WTC11 (cell line): Measurements from ENCODE around the gene OLFM4. TPM values are rescaled to one million over a fixed set of nuclear protein-coding genes. Genes with fewer than 3 reads are reported as not detected.
A peak's percentile ranks its signal among the peaks of the same experiment; 100 is the strongest.

Source experiments
- ATAC-seq: fragments of 200-7000 bp; cut with Tn5 transposase; 2 replicates; pipeline ENCODE4 v1.10.0; 2021; ENCODE audit warnings: mild to moderate bottlenecking, moderate library complexity
- Bru-seq: library from RNA; stranded (reverse); fragments of 400-500 nt; gene quantifications from one replicate; lab custom pipeline; 2021; lab: Mats Ljungman, UMichigan
- CTCF ChIA-PET: fragments of 300-600 bp; sonication (Branson Sonifier 250); formaldehyde crosslinking; loops from one replicate; lab custom pipeline; 2021; ENCODE audit warnings: antibody characterized with exemption; lab: Charles Lee
- POLR2A ChIA-PET: fragments of 350-600 bp; sonication (Branson Sonifier 250); formaldehyde crosslinking; loops from one replicate; lab custom pipeline; 2021; ENCODE audit warnings: antibody characterized with exemption; lab: Charles Lee
- DNase-seq: peaks from one replicate; pipeline ENCODE4 v3.0.0; 2021; ENCODE audit warnings: low spot score
- H3K27ac Mint-ChIP-seq: 2 replicates; pipeline ENCODE4 v1.8.0; 2021; ENCODE audit warnings: mixed read lengths
- H3K27me3 Mint-ChIP-seq: 2 replicates; pipeline ENCODE4 v1.8.0; 2021; ENCODE audit warnings: low read depth, mild to moderate bottlenecking, moderate library complexity, mixed read lengths
- H3K36me3 Mint-ChIP-seq: 2 replicates; pipeline ENCODE4 v1.8.0; 2021; ENCODE audit warnings: mixed read lengths
- H3K4me1 Mint-ChIP-seq: 2 replicates; pipeline ENCODE4 v1.8.0; 2022; ENCODE audit warnings: mixed read lengths
- H3K4me3 Mint-ChIP-seq: 2 replicates; pipeline ENCODE4 v1.8.0; 2021; ENCODE audit warnings: mild to moderate bottlenecking, moderate library complexity, mixed read lengths
- H3K9me3 Mint-ChIP-seq: 2 replicates; pipeline ENCODE4 v1.8.0; 2021; ENCODE audit warnings: mixed read lengths
- AR ChIP-seq: fragments of 250-450 bp; sonication (Bioruptor Pico); IDR thresholded peaks from 2 replicates; pipeline ENCODE4 v1.9.0; 2021; ENCODE audit warnings: mild to moderate bottlenecking
- CBFB ChIP-seq: sonication (generic); formaldehyde crosslinking; IDR thresholded peaks from 2 replicates; pipeline ENCODE4 v1.8.1; 2022; ENCODE audit warnings: mild to moderate bottlenecking, low read depth, missing genetic modification reagents
- E2F4 ChIP-seq: sonication (generic); formaldehyde crosslinking; IDR thresholded peaks from 2 replicates; pipeline ENCODE4 v1.8.1; 2022; ENCODE audit warnings: low read depth, mild to moderate bottlenecking, moderate library complexity, missing genetic modification reagents, borderline replicate concordance
- FOXP1 ChIP-seq: sonication (generic); formaldehyde crosslinking; IDR thresholded peaks from 2 replicates; pipeline ENCODE4 v1.8.0; 2022; ENCODE audit warnings: missing genetic modification reagents, mild to moderate bottlenecking, moderate library complexity, borderline replicate concordance
- FOXP4 ChIP-seq: sonication (generic); formaldehyde crosslinking; IDR thresholded peaks from 2 replicates; pipeline ENCODE4 v1.8.0; 2022; ENCODE audit warnings: mild to moderate bottlenecking, missing genetic modification reagents
- IRF2 ChIP-seq: sonication (generic); formaldehyde crosslinking; IDR thresholded peaks from 2 replicates; pipeline ENCODE4 v1.8.0; 2022; ENCODE audit warnings: low read depth, missing genetic modification reagents, borderline replicate concordance
- MYBL2 ChIP-seq: sonication (generic); formaldehyde crosslinking; IDR thresholded peaks from 2 replicates; pipeline ENCODE4 v1.8.1; 2023; ENCODE audit warnings: mild to moderate bottlenecking, moderate library complexity, missing genetic modification reagents
- NR3C1 ChIP-seq: sonication (generic); formaldehyde crosslinking; conservative IDR thresholded peaks from 2 replicates; pipeline ENCODE4 v1.8.1; 2023; ENCODE audit warnings: low read depth, mild to moderate bottlenecking, missing genetic modification reagents
- OVOL2 ChIP-seq: fragments of 250-450 bp; sonication (Bioruptor Pico); IDR thresholded peaks from 2 replicates; pipeline ENCODE4 v1.9.0; 2021; ENCODE audit warnings: mild to moderate bottlenecking, borderline replicate concordance
- PRDM15 ChIP-seq: sonication (generic); formaldehyde crosslinking; IDR thresholded peaks from 2 replicates; pipeline ENCODE4 v1.8.0; 2022; ENCODE audit warnings: missing genetic modification reagents
- RELA ChIP-seq: sonication (generic); formaldehyde crosslinking; IDR thresholded peaks from 2 replicates; pipeline ENCODE4 v1.8.1; 2022; ENCODE audit warnings: missing genetic modification reagents, mild to moderate bottlenecking, borderline replicate concordance
- SMAD4 ChIP-seq: sonication (generic); formaldehyde crosslinking; IDR thresholded peaks from 2 replicates; pipeline ENCODE4 v1.8.0; 2022; ENCODE audit warnings: mild to moderate bottlenecking, missing genetic modification reagents
- ZNF121 ChIP-seq: sonication (generic); formaldehyde crosslinking; IDR thresholded peaks from 2 replicates; pipeline ENCODE4 v1.8.0; 2023; ENCODE audit warnings: missing genetic modification reagents
- ZNF138 ChIP-seq: sonication (generic); formaldehyde crosslinking; conservative IDR thresholded peaks from 2 replicates; pipeline ENCODE4 v1.8.1; 2022; ENCODE audit warnings: mild to moderate bottlenecking, moderate library complexity, missing genetic modification reagents
- ZNF232 ChIP-seq: sonication (generic); formaldehyde crosslinking; IDR thresholded peaks from 2 replicates; pipeline ENCODE4 v1.8.0; 2022; ENCODE audit warnings: mild to moderate bottlenecking, missing genetic modification reagents
- ZNF532 ChIP-seq: fragments of 250-450 bp; sonication (Bioruptor Pico); IDR thresholded peaks from 2 replicates; pipeline ENCODE4 v1.9.0; 2021; ENCODE audit warnings: mild to moderate bottlenecking, borderline replicate concordance
- long read RNA-seq, 3 experiments: library from RNA in 1 of 3; library from capped mRNA in 1 of 3; library from polyadenylated mRNA in 1 of 3; unstranded in 2 of 3; stranded (forward) in 1 of 3; transcript quantifications; one replicate each; pipeline ENCODE4 v2.0.0, GENCODE V29; 2021
- total RNA-seq: library from RNA; stranded (reverse); gene quantifications from 3 replicates; pipeline ENCODE4 v1.2.3, GENCODE V29; 2021

OLFM4 gene
- total RNA-seq (0.09 to 0.17 TPM (median 0.14 TPM) in 3 replicates), Bru-seq, nascent RNA (not detected)
- long read RNA-seq, experiment 1 = 0 reads
- long read RNA-seq, experiment 2 = 0 reads
- long read RNA-seq, experiment 3 = 0 reads

GRCh38 chr13:53028637-53029203 is at the start of gene OLFM4:
OLFM4 (plus strand) TSS chr13:53028813; CDS start chr13:53028837, 24 bp downstream.
- H3K27me3 Mint-ChIP-seq = no peaks in the 10 kb centered on the region; the same call in 1 of the 2 replicates
- H3K27ac Mint-ChIP-seq = no peak within 1 kb of the TSS
- ATAC-seq = peak; percentile 62
- no peak within 1 kb of the TSS for H3K4me3 Mint-ChIP-seq
- TF ChIP-seq FOXP1 (CRISPR knock-in tag) (no peak), PRDM15 (CRISPR knock-in tag) (peak; percentile 97)
- TF ChIP-seq, all 79 proteins: peak for 1
- CTCF ChIA-PET = interaction anchor here (0.8 to 1.2 kb wide), 4 partner anchors 60 to 181 kb away, joined by 3 to 9 read pairs (median 4); no protein-coding TSS in a partner anchor
- Mint-ChIP-seq H3K36me3 (no peaks in the 10 kb centered on the region), H3K9me3 (no peaks in the 10 kb centered on the region), H3K4me1 (peaks cover 17% of the 10 kb centered on the region; the same call in 1 of the 2 replicates)
- POLR2A ChIA-PET = no interaction called here
- DNase-seq = peak; percentile 17

GRCh38 chr13:52978989-52979388 is 49.6 kb upstream of the OLFM4 start:
- POLR2A ChIA-PET = no interaction called here
- TF ChIP-seq RELA (CRISPR knock-in tag) (no peak), FOXP4 (no peak)

GRCh38 chr13:52980695-52981094 is 47.9 kb upstream of the OLFM4 start:
- no peaks in the 10 kb centered on the region for H3K9me3 Mint-ChIP-seq
- ATAC-seq (no peak), DNase-seq (no peak)
- ChIA-PET CTCF (interaction anchor here (2.1 to 6.4 kb wide), 2 partner anchors 13 to 171 kb away, joined by 6 to 45 read pairs; no protein-coding TSS in a partner anchor), POLR2A (no interaction called here)
- no peak overlapping the region for H3K4me3 Mint-ChIP-seq
- no peaks in the 10 kb centered on the region for H3K36me3 Mint-ChIP-seq
- no peak overlapping the region for H3K27ac Mint-ChIP-seq
- H3K27me3 Mint-ChIP-seq = no peaks in the 10 kb centered on the region; the same call in 1 of the 2 replicates
- H3K4me1 Mint-ChIP-seq = peaks cover 13% of the 10 kb centered on the region
- TF ChIP-seq OVOL2 (no peak), E2F4 (no peak), MYBL2 (CRISPR knock-in tag) (no peak), SMAD4 (CRISPR knock-in tag) (no peak), CBFB (CRISPR knock-in tag) (no peak), ZNF532 (CRISPR knock-in tag) (no peak), ZNF121 (CRISPR knock-in tag) (no peak), IRF2 (CRISPR knock-in tag) (no peak), AR (CRISPR knock-in tag) (no peak), NR3C1 (no peak), ZNF138 (no peak), ZNF232 (CRISPR knock-in tag) (no peak)

More at GRCh38 chr13:52978989-52979388, 49.6 kb upstream of the OLFM4 start:
- no peaks in the 10 kb centered on the region for H3K36me3 Mint-ChIP-seq
- H3K27ac Mint-ChIP-seq = no peak overlapping the region
- no peaks in the 10 kb centered on the region; the same call in none of the 2 replicates for H3K27me3 Mint-ChIP-seq
- peak; percentile 52 for ATAC-seq
- peaks cover 13% of the 10 kb centered on the region for H3K4me1 Mint-ChIP-seq
- CTCF ChIA-PET = interaction anchor here (1.8 to 6.4 kb wide), 3 partner anchors 11 to 173 kb away, joined by 4 to 45 read pairs (median 4); no protein-coding TSS in a partner anchor
- DNase-seq = no peak
- H3K9me3 Mint-ChIP-seq = no peaks in the 10 kb centered on the region
- H3K4me3 Mint-ChIP-seq = no peak overlapping the region
